Activated CD8-positive, alpha-beta T cell treated with anti-CD3 and anti-CD28 coated beads, Interleukin-2, amount 10 ng/mL, durations not matched to agents 7 days and 5 days (primary cell): Measurements from ENCODE around the gene CDK6. TPM values are rescaled to one million over a fixed set of nuclear protein-coding genes. Genes with fewer than 3 reads are reported as not detected.

Source experiments
- ATAC-seq: fragments of 150-1000 bp; cut with Tn5 transposase; one replicate; pipeline ENCODE4 v1.10.0; 2021; ENCODE audit warnings: moderate library complexity
- CTCF ChIA-PET: fragments of 350-600 bp; sonication (Branson Sonifier 250); formaldehyde crosslinking; loops from one replicate; lab custom pipeline; 2021; ENCODE audit warnings: antibody characterized with exemption; lab: Charles Lee
- POLR2A ChIA-PET: fragments of 350-600 bp; sonication (Branson Sonifier 250); formaldehyde crosslinking; loops from one replicate; lab custom pipeline; 2021; ENCODE audit warnings: antibody characterized with exemption; lab: Charles Lee
- DNase-seq: peaks from one replicate; pipeline ENCODE4 v3.0.0-alpha.2; 2020
- H3K27ac Mint-ChIP-seq: one replicate; pipeline ENCODE4 v1.8.0; 2021; ENCODE audit warnings: mild to moderate bottlenecking, mixed read lengths
- H3K27me3 Mint-ChIP-seq: one replicate; pipeline ENCODE4 v1.8.0; 2021; ENCODE audit warnings: low read depth, mixed read lengths
- H3K36me3 Mint-ChIP-seq: one replicate; pipeline ENCODE4 v1.8.0; 2021; ENCODE audit warnings: low read depth, mixed read lengths
- H3K4me1 Mint-ChIP-seq: one replicate; pipeline ENCODE4 v1.8.0; 2021; ENCODE audit warnings: low read depth, mixed read lengths
- H3K4me3 Mint-ChIP-seq: one replicate; pipeline ENCODE4 v1.8.0; 2021; ENCODE audit warnings: mild to moderate bottlenecking, mixed read lengths
- H3K9me3 Mint-ChIP-seq: one replicate; pipeline ENCODE4 v1.8.0; 2022; ENCODE audit warnings: mixed read lengths; ENCODE audit not compliant: insufficient read depth
- total RNA-seq, 2 experiments: library from RNA; stranded (reverse); gene quantifications; one replicate each; pipeline ENCODE4 v1.2.3, GENCODE V29; 2021

Gene CDK6
- total RNA-seq, 2 experiments from 2014 or later = 159 to 160 TPM

GRCh38 chr7:92808006-92808405 is 28.4 kb downstream of the CDK6 start:
- Mint-ChIP-seq H3K4me1 (peaks cover 59% of the 10 kb centered on the region), H3K36me3 (peaks cover 65% of the 10 kb centered on the region), H3K27ac (no peak overlapping the region), H3K4me3 (no peak overlapping the region), H3K27me3 (no peaks in the 10 kb centered on the region), H3K9me3 (no peaks in the 10 kb centered on the region)
- CTCF ChIA-PET = interaction anchor here (1.8 kb wide), 1 partner anchor 10 kb away, joined by 8 read pairs; no protein-coding TSS in a partner anchor
- POLR2A ChIA-PET = no interaction called here
- ATAC-seq (no peak), DNase-seq (no peak)

- CTCF ChIA-PET = no interaction called here
Measured at GRCh38 chr7:92806496-92806895, 29.9 kb downstream of the CDK6 start.

DNA sequence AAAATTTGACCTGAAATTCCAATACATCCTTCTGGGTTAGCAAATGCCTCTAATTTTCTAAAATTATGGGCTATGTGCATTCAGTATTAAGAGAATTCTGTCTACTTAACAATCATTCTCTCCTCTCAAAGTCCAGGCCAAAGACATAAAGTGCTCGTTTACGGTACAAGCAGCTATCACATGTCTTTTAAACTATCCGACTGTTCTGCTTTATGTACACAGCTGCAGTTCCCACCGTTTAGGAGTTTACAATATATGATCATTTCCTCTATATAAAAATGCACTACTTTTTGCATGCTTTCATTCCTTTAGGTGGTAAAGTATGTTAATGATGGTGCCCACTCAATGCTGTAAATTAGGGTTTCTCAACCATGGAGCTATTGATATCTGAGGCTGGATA is 34.0 kb downstream of the CDK6 start:
- Mint-ChIP-seq H3K4me1 (peaks cover 18% of the 10 kb centered on the region), H3K36me3 (peaks cover 45% of the 10 kb centered on the region), H3K9me3 (no peaks in the 10 kb centered on the region), H3K27me3 (no peaks in the 10 kb centered on the region), H3K27ac (no peak overlapping the region), H3K4me3 (no peak overlapping the region)
- ATAC-seq (no peak), DNase-seq (no peak)
- ChIA-PET CTCF (no interaction called here), POLR2A (no interaction called here)

More at GRCh38 chr7:92806496-92806895, 29.9 kb downstream of the CDK6 start:
- H3K36me3 Mint-ChIP-seq = peaks cover 67% of the 10 kb centered on the region
- no peaks in the 10 kb centered on the region for H3K9me3 Mint-ChIP-seq
- H3K4me3 Mint-ChIP-seq = no peak overlapping the region
- DNase-seq (no peak), ATAC-seq (no peak)
- H3K4me1 Mint-ChIP-seq = peaks cover 48% of the 10 kb centered on the region
- H3K27ac Mint-ChIP-seq = no peak overlapping the region
- POLR2A ChIA-PET = no interaction called here
- H3K27me3 Mint-ChIP-seq = no peaks in the 10 kb centered on the region

DNA sequence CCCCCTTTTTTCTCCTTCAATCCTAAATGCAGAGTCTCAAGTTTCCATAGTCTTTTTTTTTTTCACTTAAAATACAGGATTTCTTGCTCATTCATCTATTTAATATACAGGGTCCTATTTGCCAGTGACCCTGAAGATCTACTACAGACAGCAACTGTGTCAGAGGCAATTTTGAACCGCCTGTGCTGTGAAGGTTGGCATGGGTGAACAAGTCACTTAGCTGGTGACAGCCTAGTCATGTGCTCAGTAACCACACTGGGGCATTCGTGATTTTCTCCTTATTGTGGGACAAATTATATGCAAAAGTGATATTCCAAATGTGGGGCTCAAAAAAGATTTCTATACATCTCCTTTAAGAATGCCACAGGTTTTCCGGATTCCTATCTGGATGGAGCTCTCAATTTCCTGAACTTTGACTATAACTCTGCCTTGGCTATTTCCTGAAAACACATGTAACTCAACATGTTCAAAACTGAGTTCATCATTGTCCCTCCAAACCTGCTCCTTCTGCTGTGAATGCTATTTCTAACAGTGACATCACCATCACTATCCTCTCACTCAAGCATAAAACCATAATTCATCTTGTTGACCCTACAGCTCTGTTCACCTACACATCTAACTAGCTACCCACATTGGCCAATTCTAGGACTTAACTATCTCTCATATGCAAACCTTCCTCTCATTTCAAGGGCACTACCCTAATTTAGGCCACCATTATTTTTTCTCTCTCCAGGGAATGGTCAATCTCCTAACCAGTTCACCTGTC is 36.7 kb downstream of the CDK6 start:
- POLR2A ChIA-PET = no interaction called here
- H3K36me3 Mint-ChIP-seq = peaks cover 35% of the 10 kb centered on the region
- CTCF ChIA-PET = interaction anchor here (0.9 to 1.5 kb wide), 2 partner anchors 33 kb away, joined by 3 to 4 read pairs; no protein-coding TSS in a partner anchor
- H3K4me3 Mint-ChIP-seq = no peak overlapping the region
- no peaks in the 10 kb centered on the region for H3K9me3 Mint-ChIP-seq
- ATAC-seq = no peak
- H3K27me3 Mint-ChIP-seq = no peaks in the 10 kb centered on the region
- no peak for DNase-seq
- H3K27ac Mint-ChIP-seq = no peak overlapping the region
- H3K4me1 Mint-ChIP-seq = peaks cover 19% of the 10 kb centered on the region

DNA sequence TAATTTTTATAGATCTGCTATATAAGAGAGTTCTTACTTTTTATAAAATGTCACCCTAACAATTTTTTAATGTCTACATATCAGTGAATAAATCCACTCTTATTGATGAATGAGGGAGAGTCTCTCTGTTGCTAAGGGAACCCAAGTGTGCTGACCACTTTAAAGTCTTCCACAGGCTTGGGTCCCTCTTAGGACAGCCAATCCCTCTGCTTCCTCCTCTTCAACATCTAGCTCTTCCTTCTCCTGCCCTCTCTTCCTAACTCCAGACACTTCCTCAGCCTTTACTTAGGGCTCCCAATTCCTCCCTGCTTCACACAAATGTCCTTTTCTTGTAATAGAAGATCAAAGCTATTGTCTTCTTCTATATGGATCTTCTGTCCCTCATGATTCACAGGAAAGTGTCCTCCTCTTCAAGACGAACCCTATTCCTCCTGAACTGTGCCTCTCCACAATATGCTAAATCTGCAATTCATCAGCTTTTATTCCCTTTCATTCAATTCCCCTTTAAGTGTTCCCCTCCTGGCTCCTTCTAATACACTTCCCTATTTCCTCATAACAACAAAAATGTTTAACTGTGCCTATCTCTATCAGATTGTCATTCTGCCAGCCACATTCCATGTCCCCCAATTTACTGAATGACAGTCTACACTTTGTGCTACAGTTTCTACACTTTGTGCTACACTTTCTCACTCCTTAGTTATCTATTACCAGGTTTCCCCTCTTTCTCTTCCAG is 37.7 kb downstream of the CDK6 start:
- no peak for ATAC-seq
- ChIA-PET POLR2A (interaction anchor here (1.1 kb wide), 1 partner anchor 11 kb away, joined by 3 read pairs; no protein-coding TSS in a partner anchor), CTCF (no interaction called here)
- H3K4me1 Mint-ChIP-seq = peaks cover 24% of the 10 kb centered on the region
- no peak overlapping the region for H3K27ac Mint-ChIP-seq
- H3K27me3 Mint-ChIP-seq = no peaks in the 10 kb centered on the region
- no peak overlapping the region for H3K4me3 Mint-ChIP-seq
- H3K36me3 Mint-ChIP-seq = peaks cover 35% of the 10 kb centered on the region
- DNase-seq = no peak
- no peaks in the 10 kb centered on the region for H3K9me3 Mint-ChIP-seq

DNA sequence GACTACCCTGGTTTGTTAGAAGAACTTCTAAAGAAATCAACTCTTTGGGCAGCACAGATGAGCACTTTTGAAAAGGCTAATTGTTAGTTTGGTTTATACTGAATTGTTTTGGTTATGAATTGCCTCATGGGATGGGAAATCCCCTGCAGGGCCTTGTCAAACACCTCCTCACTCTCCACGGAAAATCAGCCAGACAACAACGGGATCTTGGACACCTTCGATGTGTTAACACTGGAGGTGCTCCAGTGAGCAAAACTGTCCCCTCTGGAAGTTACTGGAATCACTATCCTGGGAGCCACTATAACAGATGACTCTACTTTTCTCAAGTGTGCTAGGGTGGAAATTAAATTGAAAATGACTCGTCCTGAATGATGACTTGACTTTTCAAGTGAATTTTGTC is 38.7 kb downstream of the CDK6 start:
- CTCF ChIA-PET = no interaction called here
- ATAC-seq (no peak), DNase-seq (no peak)
- no peak overlapping the region for H3K4me3 Mint-ChIP-seq
- POLR2A ChIA-PET = no interaction called here
- peaks cover 30% of the 10 kb centered on the region for H3K4me1 Mint-ChIP-seq
- no peaks in the 10 kb centered on the region for H3K9me3 Mint-ChIP-seq
- no peak overlapping the region for H3K27ac Mint-ChIP-seq
- H3K36me3 Mint-ChIP-seq = peaks cover 33% of the 10 kb centered on the region
- no peaks in the 10 kb centered on the region for H3K27me3 Mint-ChIP-seq

- DNase-seq = no peak
- Mint-ChIP-seq H3K36me3 (peaks cover 33% of the 10 kb centered on the region), H3K27me3 (no peaks in the 10 kb centered on the region), H3K4me3 (no peak overlapping the region), H3K27ac (no peak overlapping the region), H3K4me1 (peaks cover 34% of the 10 kb centered on the region), H3K9me3 (no peaks in the 10 kb centered on the region)
- ATAC-seq = no peak
- ChIA-PET CTCF (no interaction called here), POLR2A (no interaction called here)
Measured at GRCh38 chr7:92797284-92797683, 39.1 kb downstream of the CDK6 start.

GRCh38 chr7:92794831-92795230 is 41.5 kb downstream of the CDK6 start:
- peaks cover 50% of the 10 kb centered on the region for H3K36me3 Mint-ChIP-seq
- ATAC-seq = no peak
- DNase-seq = no peak
- no peak overlapping the region for H3K27ac Mint-ChIP-seq
- peaks cover 16% of the 10 kb centered on the region for H3K9me3 Mint-ChIP-seq
- POLR2A ChIA-PET = no interaction called here
- CTCF ChIA-PET = no interaction called here
- H3K4me3 Mint-ChIP-seq = no peak overlapping the region
- no peaks in the 10 kb centered on the region for H3K27me3 Mint-ChIP-seq
- peaks cover 44% of the 10 kb centered on the region for H3K4me1 Mint-ChIP-seq

- Mint-ChIP-seq H3K4me3 (no peak overlapping the region), H3K4me1 (peaks cover 45% of the 10 kb centered on the region), H3K36me3 (peaks cover 53% of the 10 kb centered on the region), H3K27ac (no peak overlapping the region), H3K9me3 (peaks cover 21% of the 10 kb centered on the region), H3K27me3 (no peaks in the 10 kb centered on the region)
- no peak for ATAC-seq
- no peak for DNase-seq
- ChIA-PET CTCF (interaction anchor here (1.1 kb wide), 1 partner anchor 35 kb away, joined by 3 read pairs; no protein-coding TSS in a partner anchor), POLR2A (interaction anchor here (1.1 kb wide), 1 partner anchor 10 kb away, joined by 3 read pairs; no protein-coding TSS in a partner anchor)
Measured at GRCh38 chr7:92794391-92794790, 42.0 kb downstream of the CDK6 start.

DNA sequence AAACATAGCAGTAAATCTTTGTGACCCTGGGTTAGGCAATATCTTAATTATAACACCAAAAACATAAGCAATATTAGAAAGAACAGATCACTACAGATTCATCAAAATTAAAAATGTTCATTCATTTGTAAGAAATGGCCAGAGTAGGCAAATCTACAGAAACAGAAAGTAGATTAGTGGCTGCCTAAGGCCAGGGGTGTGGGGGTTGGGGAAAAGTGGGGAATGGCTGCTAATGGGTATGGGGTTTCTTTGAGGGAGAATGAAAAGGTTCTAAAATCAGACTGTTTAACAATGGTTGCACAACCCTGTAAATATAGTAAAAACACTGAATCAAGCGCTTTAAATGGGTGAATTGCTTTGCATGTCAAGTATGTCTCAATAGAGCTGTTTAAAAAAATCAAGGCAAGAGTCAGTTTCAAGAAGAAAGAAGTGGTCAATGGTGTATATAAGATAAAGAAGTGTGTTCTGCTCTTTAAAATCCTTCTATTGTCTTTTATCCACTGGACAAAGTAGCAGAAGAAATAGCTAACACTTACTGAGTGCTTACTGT is 42.6 kb downstream of the CDK6 start:
- POLR2A ChIA-PET = interaction anchor here (1.1 kb wide), 1 partner anchor 10 kb away, joined by 3 read pairs; no protein-coding TSS in a partner anchor
- Mint-ChIP-seq H3K27ac (no peak overlapping the region), H3K4me3 (no peak overlapping the region), H3K4me1 (peaks cover 45% of the 10 kb centered on the region), H3K9me3 (peaks cover 27% of the 10 kb centered on the region), H3K27me3 (no peaks in the 10 kb centered on the region), H3K36me3 (peaks cover 59% of the 10 kb centered on the region)
- CTCF ChIA-PET = interaction anchor here (1.1 to 2.0 kb wide), 2 partner anchors 36 to 39 kb away, joined by 3 to 5 read pairs; no protein-coding TSS in a partner anchor
- ATAC-seq = no peak
- DNase-seq = no peak

DNA sequence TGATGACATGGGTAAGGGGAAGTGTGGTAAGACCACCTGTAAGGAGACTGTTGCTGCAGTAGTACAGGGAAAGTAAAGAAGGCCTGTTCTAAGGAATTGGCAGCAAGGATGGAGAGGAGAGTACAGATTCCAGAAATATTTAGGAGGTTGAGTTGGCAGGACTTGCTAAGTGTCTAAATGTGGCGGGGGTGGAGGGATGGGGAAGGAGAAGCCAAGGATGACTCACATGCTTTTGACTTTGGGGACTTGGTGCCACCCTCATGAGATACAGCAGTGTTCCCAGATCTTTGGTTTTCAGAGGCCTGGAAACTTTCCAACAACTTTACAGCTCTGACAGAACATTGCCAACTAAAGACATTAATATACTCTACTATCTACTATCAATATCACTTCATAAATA is 45.4 kb downstream of the CDK6 start:
- no peak for ATAC-seq
- peaks cover 32% of the 10 kb centered on the region for H3K9me3 Mint-ChIP-seq
- ChIA-PET CTCF (no interaction called here), POLR2A (no interaction called here)
- no peak overlapping the region for H3K4me3 Mint-ChIP-seq
- DNase-seq = no peak
- H3K27me3 Mint-ChIP-seq = no peaks in the 10 kb centered on the region
- no peak overlapping the region for H3K27ac Mint-ChIP-seq
- H3K4me1 Mint-ChIP-seq = peaks cover 43% of the 10 kb centered on the region
- H3K36me3 Mint-ChIP-seq = peaks cover 70% of the 10 kb centered on the region
